Stimulated activated naive CD8-positive, alpha-beta T cell treated with anti-CD3 and anti-CD28 coated beads, Interleukin-15, Interleukin-2, amounts not matched to agents 100 ng/mL and 50 ng/mL, for 24 hours (primary cell): ENCODE data around the gene SERPINI2.

Source experiments
- H3K27ac Mint-ChIP-seq: one replicate; pipeline ENCODE4 v1.8.0; 2021; ENCODE audit warnings: mild to moderate bottlenecking, mixed read lengths
- H3K27me3 Mint-ChIP-seq: one replicate; pipeline ENCODE4 v1.8.0; 2021; ENCODE audit warnings: mixed read lengths
- H3K36me3 Mint-ChIP-seq: one replicate; pipeline ENCODE4 v1.8.0; 2021; ENCODE audit warnings: low read depth, mixed read lengths
- H3K4me1 Mint-ChIP-seq: one replicate; pipeline ENCODE4 v1.8.0; 2021; ENCODE audit warnings: low read depth, mixed read lengths
- H3K4me3 Mint-ChIP-seq: one replicate; pipeline ENCODE4 v1.8.0; 2021; ENCODE audit warnings: mild to moderate bottlenecking, mixed read lengths
- H3K9me3 Mint-ChIP-seq: one replicate; pipeline ENCODE4 v1.8.0; 2021; ENCODE audit warnings: mixed read lengths

Gene SERPINI2

GRCh38 chr3:167473863-167474262 is at the start of gene SERPINI2:
TSS of gene SERPINI2 (minus strand) at chr3:167474042. CDS start at chr3:167471834, 2,208 bp downstream.
- no peaks in the 10 kb centered on the region for H3K9me3 Mint-ChIP-seq
- no peaks in the 10 kb centered on the region for H3K27me3 Mint-ChIP-seq
- H3K4me3 Mint-ChIP-seq: no peak within 1 kb of the TSS
- H3K4me1 Mint-ChIP-seq: no peaks in the 10 kb centered on the region
- H3K36me3 Mint-ChIP-seq: no peaks in the 10 kb centered on the region
- no peak within 1 kb of the TSS for H3K27ac Mint-ChIP-seq

GRCh38 chr3:167521006-167521355 is 47.1 kb upstream of the SERPINI2 start:
- Mint-ChIP-seq H3K27ac (no peak overlapping the region), H3K27me3 (no peaks in the 10 kb centered on the region), H3K36me3 (no peaks in the 10 kb centered on the region), H3K4me3 (no peak overlapping the region), H3K4me1 (no peaks in the 10 kb centered on the region), H3K9me3 (no peaks in the 10 kb centered on the region)

GRCh38 chr3:167520266-167521005 is 46.6 kb upstream of the SERPINI2 start:
- H3K4me1 Mint-ChIP-seq: no peaks in the 10 kb centered on the region
- H3K36me3 Mint-ChIP-seq: no peaks in the 10 kb centered on the region
- H3K4me3 Mint-ChIP-seq: no peak overlapping the region
- peaks cover 5% of the 10 kb centered on the region for H3K9me3 Mint-ChIP-seq
- no peaks in the 10 kb centered on the region for H3K27me3 Mint-ChIP-seq
- no peak overlapping the region for H3K27ac Mint-ChIP-seq

GRCh38 chr3:167507954-167508353 is 34.1 kb upstream of the SERPINI2 start:
- no peaks in the 10 kb centered on the region for H3K9me3 Mint-ChIP-seq
- H3K27me3 Mint-ChIP-seq: peaks cover 4% of the 10 kb centered on the region

GRCh38 chr3:167502401-167502800 is 28.6 kb upstream of the SERPINI2 start:
- Mint-ChIP-seq H3K27ac (no peak overlapping the region), H3K27me3 (peaks cover 4% of the 10 kb centered on the region), H3K4me3 (no peak overlapping the region), H3K4me1 (no peaks in the 10 kb centered on the region), H3K36me3 (no peaks in the 10 kb centered on the region), H3K9me3 (no peaks in the 10 kb centered on the region)

More at GRCh38 chr3:167507954-167508353, 34.1 kb upstream of the SERPINI2 start:
- no peaks in the 10 kb centered on the region for H3K4me1 Mint-ChIP-seq
- no peak overlapping the region for H3K4me3 Mint-ChIP-seq
- no peaks in the 10 kb centered on the region for H3K36me3 Mint-ChIP-seq
- H3K27ac Mint-ChIP-seq: no peak overlapping the region

GRCh38 chr3:167501941-167502340 is 28.1 kb upstream of the SERPINI2 start:
- H3K4me3 Mint-ChIP-seq: no peak overlapping the region
- peaks cover 3% of the 10 kb centered on the region for H3K27me3 Mint-ChIP-seq
- H3K9me3 Mint-ChIP-seq: no peaks in the 10 kb centered on the region
- H3K27ac Mint-ChIP-seq: no peak overlapping the region
- H3K4me1 Mint-ChIP-seq: no peaks in the 10 kb centered on the region
- no peaks in the 10 kb centered on the region for H3K36me3 Mint-ChIP-seq

- Mint-ChIP-seq H3K4me3 (no peak overlapping the region), H3K27me3 (no peaks in the 10 kb centered on the region), H3K4me1 (no peaks in the 10 kb centered on the region), H3K27ac (no peak overlapping the region), H3K9me3 (no peaks in the 10 kb centered on the region), H3K36me3 (no peaks in the 10 kb centered on the region)
These were observed 24.1 kb upstream of the SERPINI2 start for GRCh38 chr3:167497903-167498302.

- H3K9me3 Mint-ChIP-seq: no peaks in the 10 kb centered on the region
- H3K4me3 Mint-ChIP-seq: no peak overlapping the region
- H3K27ac Mint-ChIP-seq: no peak overlapping the region
- H3K4me1 Mint-ChIP-seq: no peaks in the 10 kb centered on the region
- H3K36me3 Mint-ChIP-seq: no peaks in the 10 kb centered on the region
- no peaks in the 10 kb centered on the region for H3K27me3 Mint-ChIP-seq
These were observed 19.4 kb upstream of the SERPINI2 start for GRCh38 chr3:167493244-167493643.

GRCh38 chr3:167491621-167492020 is 17.8 kb upstream of the SERPINI2 start:
- no peaks in the 10 kb centered on the region for H3K4me1 Mint-ChIP-seq
- no peaks in the 10 kb centered on the region for H3K36me3 Mint-ChIP-seq
- no peak overlapping the region for H3K27ac Mint-ChIP-seq
- no peaks in the 10 kb centered on the region for H3K27me3 Mint-ChIP-seq
- H3K4me3 Mint-ChIP-seq: no peak overlapping the region
- no peaks in the 10 kb centered on the region for H3K9me3 Mint-ChIP-seq

GRCh38 chr3:167489571-167489970 is 15.7 kb upstream of the SERPINI2 start:
- H3K27me3 Mint-ChIP-seq: no peaks in the 10 kb centered on the region
- H3K27ac Mint-ChIP-seq: no peak overlapping the region
- no peaks in the 10 kb centered on the region for H3K9me3 Mint-ChIP-seq
- H3K4me1 Mint-ChIP-seq: no peaks in the 10 kb centered on the region
- no peak overlapping the region for H3K4me3 Mint-ChIP-seq
- H3K36me3 Mint-ChIP-seq: no peaks in the 10 kb centered on the region

GRCh38 chr3:167487556-167487955 is 13.7 kb upstream of the SERPINI2 start:
- Mint-ChIP-seq H3K9me3 (no peaks in the 10 kb centered on the region), H3K27me3 (no peaks in the 10 kb centered on the region), H3K36me3 (no peaks in the 10 kb centered on the region), H3K4me3 (no peak overlapping the region), H3K4me1 (no peaks in the 10 kb centered on the region), H3K27ac (no peak overlapping the region)

- Mint-ChIP-seq H3K4me1 (no peaks in the 10 kb centered on the region), H3K4me3 (no peak overlapping the region), H3K36me3 (no peaks in the 10 kb centered on the region), H3K9me3 (no peaks in the 10 kb centered on the region), H3K27ac (no peak overlapping the region), H3K27me3 (no peaks in the 10 kb centered on the region)
These were observed 10.7 kb upstream of the SERPINI2 start for GRCh38 chr3:167484551-167484950.

- Mint-ChIP-seq H3K4me1 (no peaks in the 10 kb centered on the region), H3K27ac (no peak overlapping the region), H3K4me3 (no peak overlapping the region), H3K9me3 (no peaks in the 10 kb centered on the region), H3K27me3 (no peaks in the 10 kb centered on the region), H3K36me3 (no peaks in the 10 kb centered on the region)
These were observed 10.1 kb upstream of the SERPINI2 start for GRCh38 chr3:167483708-167484475.

- H3K4me3 Mint-ChIP-seq: no peak overlapping the region
- no peaks in the 10 kb centered on the region for H3K9me3 Mint-ChIP-seq
- H3K36me3 Mint-ChIP-seq: no peaks in the 10 kb centered on the region
- no peaks in the 10 kb centered on the region for H3K4me1 Mint-ChIP-seq
- no peaks in the 10 kb centered on the region for H3K27me3 Mint-ChIP-seq
- no peak overlapping the region for H3K27ac Mint-ChIP-seq
These were observed 7.3 kb upstream of the SERPINI2 start for GRCh38 chr3:167481164-167481563.

- Mint-ChIP-seq H3K4me1 (no peaks in the 10 kb centered on the region), H3K4me3 (no peak overlapping the region), H3K9me3 (no peaks in the 10 kb centered on the region), H3K27me3 (no peaks in the 10 kb centered on the region), H3K36me3 (no peaks in the 10 kb centered on the region), H3K27ac (no peak overlapping the region)
These were observed 6.9 kb upstream of the SERPINI2 start for GRCh38 chr3:167480748-167481147.
